ENCODE data around the gene MMP24.

DNA sequence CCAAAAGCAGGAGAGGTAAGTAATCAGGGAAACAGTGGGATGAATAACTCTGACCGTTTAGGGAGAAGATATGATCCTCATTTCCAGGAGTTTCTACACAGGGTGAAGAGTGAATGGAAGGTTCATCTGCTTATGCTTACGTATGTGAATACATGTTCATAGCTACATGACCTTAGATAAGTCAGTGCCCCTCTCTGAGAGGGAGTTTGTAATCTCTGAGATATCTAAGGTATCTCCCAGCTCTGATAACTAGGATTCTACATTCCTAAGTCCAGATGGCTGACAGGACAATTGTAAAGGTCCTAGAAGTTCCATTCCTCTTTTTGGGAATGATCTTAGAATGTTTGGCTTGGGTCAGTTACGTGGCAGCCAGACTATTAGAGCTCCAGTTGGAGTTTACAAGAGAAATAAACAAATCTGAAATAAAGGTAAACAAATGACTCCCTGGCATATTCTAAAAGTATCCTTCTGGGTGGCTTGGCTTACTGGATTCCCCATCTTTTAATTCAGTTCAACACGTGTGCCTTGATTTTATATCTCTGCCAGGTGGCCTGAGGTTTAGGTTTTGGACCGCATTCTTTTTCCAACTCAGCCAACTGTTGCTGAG, 38.8 kb upstream of the MMP24 start:
- TF ChIP-seq, protein P1, sequence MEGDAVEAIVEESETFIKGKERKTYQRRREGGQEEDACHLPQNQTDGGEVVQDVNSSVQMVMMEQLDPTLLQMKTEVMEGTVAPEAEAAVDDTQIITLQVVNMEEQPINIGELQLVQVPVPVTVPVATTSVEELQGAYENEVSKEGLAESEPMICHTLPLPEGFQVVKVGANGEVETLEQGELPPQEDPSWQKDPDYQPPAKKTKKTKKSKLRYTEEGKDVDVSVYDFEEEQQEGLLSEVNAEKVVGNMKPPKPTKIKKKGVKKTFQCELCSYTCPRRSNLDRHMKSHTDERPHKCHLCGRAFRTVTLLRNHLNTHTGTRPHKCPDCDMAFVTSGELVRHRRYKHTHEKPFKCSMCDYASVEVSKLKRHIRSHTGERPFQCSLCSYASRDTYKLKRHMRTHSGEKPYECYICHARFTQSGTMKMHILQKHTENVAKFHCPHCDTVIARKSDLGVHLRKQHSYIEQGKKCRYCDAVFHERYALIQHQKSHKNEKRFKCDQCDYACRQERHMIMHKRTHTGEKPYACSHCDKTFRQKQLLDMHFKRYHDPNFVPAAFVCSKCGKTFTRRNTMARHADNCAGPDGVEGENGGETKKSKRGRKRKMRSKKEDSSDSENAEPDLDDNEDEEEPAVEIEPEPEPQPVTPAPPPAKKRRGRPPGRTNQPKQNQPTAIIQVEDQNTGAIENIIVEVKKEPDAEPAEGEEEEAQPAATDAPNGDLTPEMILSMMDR (IDR thresholded peaks at IDR 0.05), result no peak
- no peak for TF ChIP-seq POLR2A (IDR thresholded peaks at IDR 0.05)
